GM21360 (cell line): Measurements from ENCODE around the gene PRKACA.
"Not testable (repeated sequence)": the region's sequence is repeated elsewhere in the genome, so short reads cannot be mapped to it uniquely, and the experiment has no call there.

ENCODE experiments used
- ATAC-seq: cut with Tn5 transposase; IDR thresholded peaks from one replicate; pipeline ENCODE4 v1.9.1; 2021; ENCODE audit warnings: mild to moderate bottlenecking, moderate library complexity; ENCODE audit not compliant: unreplicated experiment

PRKACA gene

DNA sequence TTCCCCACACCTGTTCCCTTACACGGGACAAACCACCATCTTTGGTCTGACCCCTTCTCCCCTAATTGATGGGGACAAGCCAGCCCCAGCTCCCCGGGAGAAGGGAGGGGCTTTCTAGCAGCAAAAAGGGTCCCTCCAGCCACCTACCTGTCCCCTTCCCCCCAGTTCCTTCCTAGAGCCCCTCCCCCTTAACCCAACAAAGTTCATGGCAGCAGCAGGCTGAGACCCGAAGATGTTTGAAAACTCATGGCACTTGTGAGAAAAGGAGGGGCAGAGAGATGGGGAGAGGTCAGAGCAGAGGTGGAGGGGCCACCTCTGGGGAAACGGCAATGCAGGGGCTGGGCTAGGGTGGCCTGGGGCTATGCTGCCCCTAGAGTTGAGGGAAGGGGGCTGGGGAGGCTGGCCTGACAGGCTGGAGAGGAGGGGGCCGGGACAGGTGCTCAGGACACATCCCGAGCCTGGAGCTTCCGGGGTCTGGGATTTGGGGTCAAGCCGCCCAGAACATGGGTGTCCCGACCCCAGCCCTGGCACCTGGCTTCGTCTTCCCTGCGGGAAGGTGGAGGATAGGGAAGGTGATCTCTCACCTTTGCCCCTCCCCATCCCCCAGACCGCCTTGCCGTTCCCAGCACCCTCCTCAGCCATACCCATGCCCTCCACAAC, 31.3 kb upstream of the PRKACA start:
- ATAC-seq: no peak

DNA sequence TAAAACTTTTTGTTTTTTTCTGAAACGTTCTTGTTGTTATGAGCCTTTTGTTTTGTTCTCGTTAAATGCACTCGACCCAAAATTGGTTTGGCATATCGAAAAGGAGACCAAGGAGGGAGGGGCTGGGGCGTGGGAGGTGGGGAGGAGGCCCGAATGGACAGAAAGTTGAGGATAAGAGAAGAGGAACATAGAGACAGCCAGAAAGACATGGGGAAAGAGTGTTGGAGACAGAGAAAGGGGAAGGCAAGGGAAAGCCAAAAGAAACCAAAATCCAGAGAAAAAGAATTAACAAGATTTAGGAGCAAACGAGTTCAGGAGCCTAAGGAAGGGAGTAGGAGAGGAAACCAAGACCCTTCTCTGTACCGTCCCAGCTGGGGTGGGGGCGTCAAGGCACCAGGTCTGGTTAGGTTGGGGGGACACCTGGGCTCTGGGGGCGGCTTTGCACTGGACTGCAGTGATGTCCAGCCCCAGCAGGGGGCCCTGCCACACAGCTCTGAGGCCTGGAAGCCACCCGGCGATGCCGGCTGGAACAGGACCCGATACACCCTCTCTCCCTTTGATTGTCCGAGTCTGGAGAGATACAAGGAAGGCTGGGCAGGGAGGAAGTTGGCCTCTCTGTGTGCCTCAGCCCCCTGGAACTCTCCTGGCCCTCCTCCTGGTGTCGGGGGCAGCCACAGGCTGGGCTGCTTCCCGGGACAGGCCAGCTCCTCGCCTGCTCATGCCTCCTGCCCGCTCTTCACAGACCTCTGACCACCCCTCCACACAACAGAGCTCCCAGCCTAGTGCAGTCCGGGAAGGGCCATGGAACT, 30.4 kb upstream of the PRKACA start:
- ATAC-seq: no peak

DNA sequence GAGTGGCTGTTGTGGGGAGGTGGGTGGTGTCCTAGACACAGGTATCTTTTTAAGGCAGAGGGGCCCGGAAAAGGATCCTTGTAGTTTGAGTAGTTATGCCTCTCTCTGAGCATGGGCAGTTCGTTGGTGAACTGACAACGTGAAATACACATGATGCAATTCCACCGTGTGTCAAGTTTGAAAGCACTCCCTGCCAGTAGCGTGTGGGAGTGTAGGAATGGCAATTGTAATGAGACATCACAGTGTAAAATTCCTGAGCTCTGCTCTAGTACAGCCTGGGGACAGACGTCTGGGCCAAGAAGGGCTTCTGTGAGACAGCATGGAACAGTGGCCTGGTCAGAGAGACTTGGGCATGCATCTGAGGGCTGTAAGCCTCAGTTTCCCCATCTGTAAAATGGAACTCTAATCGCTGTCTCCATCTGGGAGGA, 29.2 kb upstream of the PRKACA start:
- no peak for ATAC-seq

DNA sequence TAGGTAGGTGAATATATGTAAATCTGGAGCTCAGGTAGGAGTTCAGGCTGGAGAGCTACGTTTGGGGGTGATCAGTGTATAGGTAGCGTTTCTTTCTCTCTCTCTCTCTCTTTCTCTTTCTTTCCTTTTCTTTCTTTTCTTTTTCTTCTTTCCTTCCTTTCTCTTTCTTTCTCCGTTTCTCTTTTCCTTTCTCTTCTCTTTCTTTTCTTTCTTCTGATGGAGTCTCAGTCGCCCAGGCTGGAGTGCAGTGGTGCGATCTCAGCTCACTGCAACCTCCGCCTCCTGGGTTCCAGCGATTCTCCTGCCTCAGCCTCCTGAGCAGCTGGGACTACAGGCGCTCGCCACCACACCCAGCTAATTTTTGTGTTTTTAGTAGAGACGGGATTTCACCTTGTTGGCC, 28.6 kb upstream of the PRKACA start:
- not testable (repeated sequence) for ATAC-seq

DNA sequence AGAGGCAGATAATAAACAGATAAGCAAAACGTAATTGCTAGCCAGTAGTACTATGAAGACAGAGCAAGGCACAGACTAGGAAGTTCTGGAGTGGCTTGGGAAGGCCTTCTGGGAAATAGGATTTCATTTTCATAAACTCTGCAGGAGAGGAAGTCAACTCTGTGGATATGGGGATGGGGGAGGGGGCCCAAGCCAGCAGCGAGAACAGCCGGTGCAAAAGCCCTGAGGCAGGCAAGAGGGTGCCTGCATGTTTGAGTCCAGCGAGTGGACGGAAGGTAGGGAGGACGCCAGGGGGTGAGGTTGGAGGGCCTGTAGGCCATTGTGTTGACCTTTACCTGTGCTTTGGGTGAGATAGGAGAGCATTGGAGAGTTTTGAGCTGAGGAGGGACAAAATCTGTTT, 27.8 kb upstream of the PRKACA start:
- no peak for ATAC-seq

DNA sequence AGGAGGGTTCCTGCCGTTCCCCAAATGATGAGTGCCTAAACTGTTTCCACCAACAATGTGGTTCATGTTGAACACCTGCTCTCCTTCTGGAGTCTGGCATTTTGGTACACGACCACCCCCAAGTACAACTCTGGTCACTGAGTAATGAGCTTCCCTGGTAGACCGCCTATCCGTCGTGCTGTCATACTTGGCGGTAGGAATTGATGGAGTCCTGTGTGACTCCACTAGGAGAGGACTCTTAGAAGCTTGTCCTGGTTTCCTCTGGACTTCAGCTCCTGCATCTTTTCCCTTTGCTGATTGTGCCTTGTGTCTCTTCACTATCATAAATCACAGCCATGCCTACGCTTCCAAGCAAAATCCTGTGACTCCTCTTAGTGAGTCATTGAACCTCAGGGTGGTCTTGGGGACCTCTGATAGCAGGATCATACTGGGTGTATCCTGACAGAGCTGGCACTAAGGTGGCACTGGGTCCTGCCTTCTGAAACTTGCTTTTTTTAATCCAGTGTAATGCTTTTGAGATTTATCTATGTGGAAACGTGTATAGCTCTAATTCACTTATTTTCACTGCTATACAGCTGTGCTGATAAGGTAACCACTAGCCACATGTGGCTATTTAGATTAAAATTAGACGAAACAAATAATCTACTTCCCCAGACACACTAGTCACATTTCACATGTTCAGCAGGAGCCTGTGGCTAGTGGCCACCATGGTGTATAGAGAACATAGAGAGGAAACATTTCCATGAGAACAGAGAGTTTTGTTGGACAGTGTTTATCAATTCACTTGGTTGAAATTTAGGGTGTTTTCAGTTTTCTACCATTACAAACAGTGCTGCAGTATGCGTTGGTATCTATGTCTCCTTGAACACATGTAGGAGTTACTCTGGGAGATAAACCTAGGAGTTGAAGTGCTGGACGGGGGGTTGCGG, 25.0 kb upstream of the PRKACA start:
- no peak for ATAC-seq

DNA sequence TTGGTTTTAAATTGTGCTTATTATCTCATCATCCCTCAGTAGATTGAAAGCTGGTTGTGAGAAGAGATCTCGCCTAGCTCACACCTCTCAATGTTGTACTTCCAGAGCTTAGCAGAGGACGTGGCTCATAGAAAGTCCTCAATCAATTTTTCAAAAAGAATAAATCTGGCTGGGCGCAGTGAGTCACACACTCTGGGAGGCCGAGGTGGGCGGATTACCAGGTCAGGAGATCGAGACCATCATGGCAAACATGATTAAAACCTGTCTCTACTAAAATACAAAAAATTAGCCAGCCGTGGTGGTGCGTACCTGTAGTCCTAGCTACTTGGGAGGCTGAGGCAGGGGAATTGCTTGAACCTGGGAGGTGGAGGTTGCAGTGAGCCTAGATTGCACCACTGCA, 23.5 kb upstream of the PRKACA start:
- no peak for ATAC-seq

DNA sequence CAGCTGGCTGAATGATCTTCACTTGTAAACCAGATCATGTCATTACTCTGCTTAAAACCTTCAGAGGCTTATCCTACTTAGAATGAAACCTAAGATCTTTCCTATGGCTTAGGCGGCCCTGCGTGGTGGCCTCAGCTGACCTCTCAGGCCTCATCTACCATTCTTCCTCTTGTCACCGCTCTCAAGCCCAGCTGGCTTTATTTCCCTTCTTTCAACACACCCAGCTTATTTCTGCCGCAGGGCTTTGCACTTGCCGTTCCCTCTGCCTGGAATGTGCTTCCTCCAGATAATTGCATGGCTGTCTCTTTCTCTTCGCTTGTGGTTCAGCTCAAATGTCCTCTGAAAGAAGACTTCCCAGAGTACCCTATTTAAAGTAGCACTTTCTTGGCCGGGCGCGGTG, 22.4 kb upstream of the PRKACA start:
- no peak for ATAC-seq

DNA sequence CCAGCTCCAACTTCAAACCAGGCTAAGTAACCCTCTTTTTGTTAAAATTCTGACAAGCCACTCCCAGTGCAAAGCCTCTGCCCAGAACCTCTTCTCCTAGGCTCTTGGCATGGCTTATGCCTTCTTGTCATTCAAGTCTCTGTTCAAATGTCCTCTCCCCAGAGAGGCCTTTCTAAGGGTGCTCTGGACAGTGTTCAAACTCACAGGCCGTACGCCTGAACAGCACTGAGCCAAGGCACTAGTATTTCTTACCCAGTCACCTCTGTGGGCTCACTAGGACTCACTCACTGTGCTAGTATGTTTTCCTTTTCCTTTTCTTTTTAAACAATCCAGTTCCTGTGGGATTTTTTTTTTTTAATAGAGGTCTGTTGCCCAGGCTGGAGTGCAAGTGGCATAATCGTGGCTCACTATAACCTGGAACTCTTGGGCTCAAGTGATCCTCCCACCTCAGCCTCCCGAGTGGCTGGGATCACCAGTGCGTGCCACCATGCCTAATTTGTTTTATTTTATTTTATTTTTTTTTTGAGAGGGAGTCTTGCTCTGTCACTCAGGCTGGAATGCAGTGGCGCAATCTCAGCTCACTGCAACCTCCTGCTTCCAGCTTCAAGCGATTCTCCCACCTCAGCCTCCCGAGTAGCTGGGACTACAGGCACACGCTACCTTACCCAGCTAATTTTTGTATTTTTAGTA, 21.2 kb upstream of the PRKACA start:
- ATAC-seq: no peak

DNA sequence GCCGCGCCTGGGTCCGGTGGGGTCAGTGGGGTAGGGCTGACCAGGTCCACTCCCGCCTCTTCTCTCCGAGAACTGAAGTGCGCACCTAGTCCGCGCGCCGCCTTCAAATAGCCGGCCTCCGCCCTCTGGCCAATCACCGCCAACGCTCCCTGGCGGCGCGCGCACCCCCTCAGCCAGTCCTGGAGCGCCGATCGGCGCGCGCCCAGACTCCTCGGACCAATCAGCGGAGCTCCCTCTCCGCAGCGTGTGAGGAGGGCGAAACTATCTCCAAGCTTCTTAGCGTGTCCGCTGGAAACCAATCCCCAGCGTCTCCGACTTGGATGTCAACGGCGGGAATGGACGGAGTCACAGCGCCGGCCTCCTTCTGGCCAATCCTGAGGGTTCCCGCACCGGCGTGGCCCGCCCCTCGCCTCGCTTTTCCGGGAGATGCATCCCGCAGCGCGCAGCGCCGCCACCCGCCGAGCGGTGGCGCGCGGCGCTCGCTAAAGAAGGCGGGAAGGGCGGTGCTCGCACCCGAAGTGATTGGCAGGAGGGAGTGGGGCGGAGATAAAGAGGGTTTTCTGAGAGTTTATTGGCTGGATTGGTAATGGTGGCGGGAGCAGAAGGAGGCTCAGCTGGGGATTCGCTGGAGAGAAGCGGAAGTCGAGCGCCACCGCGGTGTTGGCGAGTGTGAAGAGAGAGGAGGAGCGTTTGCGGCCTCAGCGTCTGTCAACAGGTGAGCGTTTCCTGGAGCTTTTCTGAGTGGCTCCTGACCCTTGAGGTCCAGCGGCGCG, 19.1 kb upstream of the PRKACA start, which contains the start of gene ASF1B:
TSS of gene ASF1B (minus strand) at position 81 of the 773 bp plus-strand sequence. CDS start 133 bp downstream, outside the sequence.
- peak; percentile 73 for ATAC-seq

DNA sequence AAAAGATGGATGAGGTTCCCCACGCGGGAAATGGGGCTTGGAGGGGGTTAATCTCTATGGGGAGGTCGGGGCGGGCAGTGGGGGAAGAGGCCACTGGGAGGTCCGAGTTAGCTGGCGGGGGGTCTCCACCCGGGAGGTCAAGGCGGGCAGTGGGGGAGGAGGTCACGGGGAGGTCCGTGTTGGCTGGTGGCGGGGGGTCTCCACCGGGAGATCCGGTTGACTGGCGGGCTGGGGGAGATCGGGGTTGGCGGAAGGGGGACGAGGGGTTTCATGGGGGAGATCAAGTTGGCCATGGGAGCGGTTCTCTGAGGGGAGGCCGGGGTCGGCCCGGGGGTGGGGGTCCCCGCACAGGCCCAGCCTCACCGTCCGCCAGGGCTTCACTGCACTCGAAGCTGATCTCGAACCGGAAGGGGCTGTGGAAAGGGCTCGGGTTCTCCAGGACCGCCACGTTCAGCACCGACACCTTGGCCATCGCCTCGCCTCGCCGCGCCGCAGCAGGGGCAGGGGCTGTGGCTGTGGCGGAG, 18.5 kb upstream of the PRKACA start:
- ATAC-seq: peak; percentile 3

DNA sequence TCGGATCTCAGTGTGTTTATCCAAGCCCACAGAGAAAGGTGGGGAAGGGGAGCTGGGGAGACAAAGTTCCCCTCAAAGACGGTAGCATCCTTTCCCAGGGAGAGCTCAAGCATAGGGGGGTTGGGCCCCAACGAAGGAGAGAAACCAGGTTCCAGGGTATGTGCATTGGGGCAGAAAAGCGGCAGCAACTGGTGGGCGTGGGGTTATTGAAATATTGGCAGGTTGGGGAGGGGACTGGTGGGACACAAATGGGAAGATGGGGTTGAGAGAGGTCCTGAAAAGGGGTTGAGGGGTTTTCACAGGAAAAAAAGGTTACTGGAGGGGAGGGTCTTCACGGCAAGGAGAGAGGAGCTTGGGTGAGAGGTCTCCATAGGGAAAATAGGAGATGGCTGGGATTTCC, 17.8 kb upstream of the PRKACA start:
- ATAC-seq: no peak

DNA sequence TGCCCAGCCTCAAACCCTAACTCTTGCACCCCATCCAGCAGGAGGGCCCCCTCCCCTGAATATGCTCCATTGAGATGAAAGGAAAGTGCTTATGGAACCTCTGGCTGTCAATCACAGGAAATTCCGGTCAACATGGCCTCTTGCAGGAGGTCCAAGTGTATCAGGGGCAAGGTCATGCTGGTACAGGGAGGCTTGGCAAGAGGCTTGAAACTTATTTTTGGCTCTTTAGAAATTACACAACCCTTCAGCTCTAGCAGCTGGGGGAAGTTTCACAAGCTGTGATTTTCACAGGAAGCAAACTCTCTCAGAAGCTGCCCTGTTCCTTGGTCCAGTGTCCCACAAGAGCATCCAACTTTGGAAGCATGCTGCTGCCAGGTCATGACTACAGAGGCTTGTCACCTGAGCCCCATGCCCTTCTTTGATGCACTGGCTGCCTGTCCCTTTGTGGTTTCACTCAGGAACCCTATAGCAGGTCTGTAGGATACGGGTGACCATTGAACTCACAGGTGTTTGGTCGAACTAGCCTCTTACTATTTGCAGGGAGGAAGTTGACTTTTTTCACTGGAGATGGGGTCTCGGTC, 10.5 kb upstream of the PRKACA start:
- ATAC-seq: no peak

DNA sequence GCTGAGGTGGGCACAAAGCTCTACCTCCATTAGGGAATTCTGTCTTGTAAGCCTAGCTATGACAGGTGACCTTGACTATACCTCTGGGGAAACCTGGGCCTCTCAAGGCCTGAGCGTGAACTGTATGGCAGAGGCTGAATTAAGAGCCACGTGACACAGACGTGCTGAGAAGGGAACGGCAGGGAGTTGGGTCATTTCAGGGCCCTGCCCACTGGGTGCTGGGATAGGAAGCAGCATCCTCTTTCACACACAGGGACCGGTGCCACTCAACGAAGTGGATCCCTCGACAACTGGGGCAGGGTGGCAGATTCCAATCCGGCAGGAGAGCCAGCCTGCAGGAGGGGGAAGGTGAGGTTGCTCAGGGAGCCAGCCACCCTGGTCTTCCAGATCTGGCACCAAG, 9.6 kb upstream of the PRKACA start:
- ATAC-seq: no peak

DNA sequence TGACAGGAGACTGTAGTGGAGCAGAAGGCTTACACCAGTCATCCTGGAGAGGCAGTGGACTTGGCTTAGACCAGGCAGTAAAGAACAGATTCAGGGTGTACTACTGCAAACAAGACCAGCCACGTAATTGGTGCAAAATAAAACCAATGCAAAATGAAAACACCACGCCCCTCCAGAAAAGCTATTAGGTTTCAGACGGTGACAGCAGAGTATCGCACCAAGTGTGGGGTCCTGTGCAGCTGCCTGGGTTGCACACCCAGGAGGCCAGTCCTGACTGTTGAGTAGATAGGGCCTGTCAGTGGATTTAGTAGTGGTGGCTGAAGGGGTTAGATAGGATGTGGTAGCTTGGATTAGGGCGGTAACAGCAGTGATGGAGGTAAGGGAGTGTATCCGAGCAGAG, 5.4 kb upstream of the PRKACA start:
- no peak for ATAC-seq

DNA sequence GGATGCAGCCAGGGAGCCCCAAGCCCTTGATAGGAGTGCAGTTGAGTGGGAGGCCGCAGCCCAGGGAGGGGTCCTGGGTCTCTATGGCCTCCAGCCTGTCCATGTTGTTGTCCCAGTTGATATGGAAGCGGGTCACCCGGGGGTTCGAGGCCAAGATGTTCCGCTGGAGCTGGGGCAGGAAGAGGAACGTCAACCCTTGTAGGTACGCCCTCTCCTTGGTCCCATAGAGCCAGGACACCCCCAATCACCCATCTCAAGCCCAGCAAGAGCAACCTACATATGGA, 2.9 kb upstream of the PRKACA start:
- ATAC-seq: no peak

DNA sequence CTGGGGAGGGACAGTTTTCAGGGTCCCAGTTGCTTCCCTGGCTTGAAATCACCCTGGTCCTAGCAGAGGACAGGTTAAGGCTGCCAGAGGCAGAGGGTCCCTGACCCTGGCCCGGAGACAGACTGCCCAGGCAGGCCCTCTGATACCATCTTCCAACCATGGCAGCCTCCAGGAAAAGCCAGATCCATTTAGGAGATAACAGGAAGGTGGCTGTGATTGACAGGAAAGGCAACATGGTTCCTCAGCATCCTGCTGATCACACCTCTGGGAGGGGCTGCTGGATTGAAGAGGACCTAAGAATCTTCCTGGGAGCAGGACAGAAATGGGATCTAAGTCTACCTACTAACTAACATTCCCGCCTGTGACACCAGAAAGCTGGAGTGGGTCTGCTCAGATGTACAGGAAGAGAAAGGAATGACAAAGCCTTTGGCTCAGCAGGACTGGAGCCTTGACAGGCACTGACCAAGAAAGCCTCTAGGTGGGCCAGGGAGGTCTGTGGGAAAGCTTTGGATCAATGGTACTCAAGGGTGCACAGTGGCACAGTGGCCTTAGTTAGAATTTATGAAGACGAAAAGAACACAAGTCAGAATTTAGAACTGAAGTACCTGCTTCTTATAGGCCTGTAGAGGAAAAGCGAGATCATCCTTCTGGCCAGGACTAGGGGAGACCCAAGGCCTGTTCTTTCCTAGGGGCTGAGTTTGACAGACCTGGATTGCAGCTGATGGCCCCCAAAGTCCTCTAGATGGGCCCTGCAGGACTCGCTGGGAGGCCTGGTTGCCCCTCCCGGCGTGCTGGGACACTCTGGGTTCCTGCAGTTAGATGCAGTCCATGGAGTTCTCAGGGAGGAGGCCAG, 2.3 kb upstream of the PRKACA start:
- ATAC-seq: no peak

DNA sequence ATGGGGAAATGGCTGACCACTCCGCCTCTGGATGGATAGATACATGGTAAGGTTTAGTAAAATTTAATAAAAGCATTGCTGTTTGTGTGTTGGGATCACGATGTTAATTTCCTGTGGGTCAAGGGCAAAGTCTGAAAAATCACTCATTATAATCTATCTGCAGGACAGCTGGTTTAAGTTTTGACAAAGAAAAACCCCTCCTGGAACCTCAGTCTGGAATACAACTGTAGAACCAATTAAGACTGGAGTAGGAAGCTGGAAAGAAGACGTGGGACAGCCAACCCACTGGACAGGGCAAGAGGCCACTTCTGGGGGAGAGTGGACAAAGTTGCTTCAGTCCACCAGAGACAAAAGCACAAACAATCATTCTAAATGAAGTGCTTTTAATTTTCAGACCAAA, 1.6 kb upstream of the PRKACA start:
- ATAC-seq: no peak
